H1 (cell line): ENCODE results near the gene OR1I1. TPM values are rescaled to one million over a fixed set of nuclear protein-coding genes. Genes with fewer than 3 reads are reported as not detected.
A peak's percentile ranks its signal among the peaks of the same experiment; 100 is the strongest.

Experiments
- ASH2L ChIP-seq: fragments of 200-600, 300-600 bp; sonication (generic); IDR thresholded peaks from one replicate; pipeline ENCODE4 v1.7.1; 2017; ENCODE audit warnings: low read length
- BACH1 ChIP-seq: IDR thresholded peaks from 2 replicates; pipeline ENCODE4 v1.6.1; 2012; ENCODE audit warnings: low read length, improper control_type of control experiment
- KDM5A ChIP-seq: fragments of 200-600 bp; IDR thresholded peaks from 2 replicates; pipeline ENCODE4 v1.7.1; 2012; ENCODE audit warnings: mild to moderate bottlenecking, low read length, inconsistent platforms, mixed read lengths
- NANOG ChIP-seq: IDR thresholded peaks from 2 replicates; pipeline ENCODE4 v1.6.1; 2011; ENCODE audit warnings: low read length, low read depth, mild to moderate bottlenecking, inconsistent platforms; ENCODE audit not compliant: insufficient read depth, poor library complexity, severe bottlenecking
- RFX5 ChIP-seq: IDR thresholded peaks from 2 replicates; pipeline ENCODE4 v1.6.1; 2011; ENCODE audit warnings: low read depth, low read length, improper control_type of control experiment, borderline replicate concordance
- RXRA ChIP-seq: IDR thresholded peaks from 2 replicates; pipeline ENCODE4 v1.6.1; 2011; ENCODE audit warnings: low read depth, mild to moderate bottlenecking, low read length, moderate library complexity; ENCODE audit not compliant: insufficient read depth
- SRF ChIP-seq: IDR thresholded peaks from 2 replicates; pipeline ENCODE4 v1.6.1; 2011; ENCODE audit warnings: mild to moderate bottlenecking, low read depth, low read length, moderate library complexity
- polyA plus RNA-seq, 7 experiments: library from polyadenylated mRNA; depleted of rRNA in 3 of 7; stranded (reverse) in 5 of 7; unstranded in 2 of 7; fragments of >200 nt in 5 of 7; fragments of 200-250 nt in 2 of 7; gene quantifications; 1 replicate in 5 of 7; 2 replicates in 1 of 7; 4 replicates in 1 of 7; pipeline versions ENCODE4 v1.2.1 to v1.2.3, GENCODE V29; 2011 to 2013; ENCODE audit warnings: missing spikeins in 2 of 7, mixed read lengths in 2 of 7
- total RNA-seq: library from RNA; stranded (reverse); fragmentation: NEBNext Ultra II Directional; extraction: Animal tissue kit (Norgen Biotek cat#: 25700); gene quantifications from 2 replicates; pipeline ENCODE4 v1.2.1, GENCODE V29; 2021
- TF ChIP-seq, protein P1 (sequence below): fragments of 300-600 bp; sonication (generic); IDR thresholded peaks from 2 replicates; pipeline ENCODE4 v1.7.1; 2012; ENCODE audit warnings: low read length, moderate library complexity, mild to moderate bottlenecking, inconsistent platforms; ENCODE audit not compliant: insufficient replicate concordance
- TF ChIP-seq, protein P2 (sequence below): IDR thresholded peaks from 2 replicates; pipeline ENCODE4 v1.6.1; 2012; ENCODE audit warnings: inconsistent platforms

The OR1I1 gene
- total and polyA plus RNA-seq, 2 of the 8 experiments (the other 6 are each of a cell fraction or from before 2014, with no cell fraction given) = not detected

DNA sequence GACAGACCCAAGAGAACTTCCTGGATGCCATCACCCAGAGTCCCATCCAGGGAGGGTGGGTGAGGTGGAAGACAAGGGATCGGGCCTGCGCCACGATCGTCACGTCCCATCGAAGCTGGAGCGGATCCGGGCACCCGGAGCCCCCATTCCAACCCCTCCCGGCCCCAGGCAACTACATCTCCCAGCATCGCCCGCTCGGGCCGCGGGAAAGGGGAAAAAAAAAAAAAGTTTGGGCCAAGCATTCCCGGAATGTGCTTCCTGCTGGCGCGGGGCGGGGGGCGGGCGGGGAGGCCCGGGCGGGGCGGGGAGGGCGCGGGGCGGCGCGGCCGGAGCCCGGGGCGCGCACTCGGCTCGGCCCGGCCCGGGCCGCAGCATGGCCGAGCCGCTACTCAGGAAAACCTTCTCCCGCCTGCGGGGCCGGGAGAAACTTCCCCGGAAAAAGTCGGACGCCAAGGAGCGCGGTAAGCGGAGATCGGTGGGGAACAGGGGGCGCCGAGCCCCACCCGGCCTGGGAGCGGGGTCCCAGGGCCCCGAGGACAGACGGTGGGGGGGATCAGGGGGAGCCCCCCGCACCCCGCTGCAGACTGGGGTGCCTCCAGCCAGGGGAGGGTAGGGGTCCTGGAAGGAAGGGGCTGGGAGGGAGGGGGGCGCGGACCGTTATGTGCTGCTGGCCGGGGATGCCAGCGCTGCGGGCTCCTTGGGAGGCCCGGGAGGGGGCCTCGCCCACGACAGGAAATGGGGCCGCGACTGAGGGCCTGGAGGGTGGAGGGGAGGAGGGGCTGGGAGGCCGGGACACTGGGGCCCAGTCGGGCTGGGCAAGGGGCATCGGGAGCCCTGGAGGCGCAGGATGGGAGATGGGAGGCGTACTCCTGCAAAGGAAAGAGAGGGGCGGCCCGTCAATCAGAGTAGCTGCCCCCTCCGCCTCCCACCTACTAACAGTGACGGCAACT, 25.3 kb downstream of the OR1I1 start, which contains the start of gene SYDE1 (continued):
- TF ChIP-seq, protein P1, sequence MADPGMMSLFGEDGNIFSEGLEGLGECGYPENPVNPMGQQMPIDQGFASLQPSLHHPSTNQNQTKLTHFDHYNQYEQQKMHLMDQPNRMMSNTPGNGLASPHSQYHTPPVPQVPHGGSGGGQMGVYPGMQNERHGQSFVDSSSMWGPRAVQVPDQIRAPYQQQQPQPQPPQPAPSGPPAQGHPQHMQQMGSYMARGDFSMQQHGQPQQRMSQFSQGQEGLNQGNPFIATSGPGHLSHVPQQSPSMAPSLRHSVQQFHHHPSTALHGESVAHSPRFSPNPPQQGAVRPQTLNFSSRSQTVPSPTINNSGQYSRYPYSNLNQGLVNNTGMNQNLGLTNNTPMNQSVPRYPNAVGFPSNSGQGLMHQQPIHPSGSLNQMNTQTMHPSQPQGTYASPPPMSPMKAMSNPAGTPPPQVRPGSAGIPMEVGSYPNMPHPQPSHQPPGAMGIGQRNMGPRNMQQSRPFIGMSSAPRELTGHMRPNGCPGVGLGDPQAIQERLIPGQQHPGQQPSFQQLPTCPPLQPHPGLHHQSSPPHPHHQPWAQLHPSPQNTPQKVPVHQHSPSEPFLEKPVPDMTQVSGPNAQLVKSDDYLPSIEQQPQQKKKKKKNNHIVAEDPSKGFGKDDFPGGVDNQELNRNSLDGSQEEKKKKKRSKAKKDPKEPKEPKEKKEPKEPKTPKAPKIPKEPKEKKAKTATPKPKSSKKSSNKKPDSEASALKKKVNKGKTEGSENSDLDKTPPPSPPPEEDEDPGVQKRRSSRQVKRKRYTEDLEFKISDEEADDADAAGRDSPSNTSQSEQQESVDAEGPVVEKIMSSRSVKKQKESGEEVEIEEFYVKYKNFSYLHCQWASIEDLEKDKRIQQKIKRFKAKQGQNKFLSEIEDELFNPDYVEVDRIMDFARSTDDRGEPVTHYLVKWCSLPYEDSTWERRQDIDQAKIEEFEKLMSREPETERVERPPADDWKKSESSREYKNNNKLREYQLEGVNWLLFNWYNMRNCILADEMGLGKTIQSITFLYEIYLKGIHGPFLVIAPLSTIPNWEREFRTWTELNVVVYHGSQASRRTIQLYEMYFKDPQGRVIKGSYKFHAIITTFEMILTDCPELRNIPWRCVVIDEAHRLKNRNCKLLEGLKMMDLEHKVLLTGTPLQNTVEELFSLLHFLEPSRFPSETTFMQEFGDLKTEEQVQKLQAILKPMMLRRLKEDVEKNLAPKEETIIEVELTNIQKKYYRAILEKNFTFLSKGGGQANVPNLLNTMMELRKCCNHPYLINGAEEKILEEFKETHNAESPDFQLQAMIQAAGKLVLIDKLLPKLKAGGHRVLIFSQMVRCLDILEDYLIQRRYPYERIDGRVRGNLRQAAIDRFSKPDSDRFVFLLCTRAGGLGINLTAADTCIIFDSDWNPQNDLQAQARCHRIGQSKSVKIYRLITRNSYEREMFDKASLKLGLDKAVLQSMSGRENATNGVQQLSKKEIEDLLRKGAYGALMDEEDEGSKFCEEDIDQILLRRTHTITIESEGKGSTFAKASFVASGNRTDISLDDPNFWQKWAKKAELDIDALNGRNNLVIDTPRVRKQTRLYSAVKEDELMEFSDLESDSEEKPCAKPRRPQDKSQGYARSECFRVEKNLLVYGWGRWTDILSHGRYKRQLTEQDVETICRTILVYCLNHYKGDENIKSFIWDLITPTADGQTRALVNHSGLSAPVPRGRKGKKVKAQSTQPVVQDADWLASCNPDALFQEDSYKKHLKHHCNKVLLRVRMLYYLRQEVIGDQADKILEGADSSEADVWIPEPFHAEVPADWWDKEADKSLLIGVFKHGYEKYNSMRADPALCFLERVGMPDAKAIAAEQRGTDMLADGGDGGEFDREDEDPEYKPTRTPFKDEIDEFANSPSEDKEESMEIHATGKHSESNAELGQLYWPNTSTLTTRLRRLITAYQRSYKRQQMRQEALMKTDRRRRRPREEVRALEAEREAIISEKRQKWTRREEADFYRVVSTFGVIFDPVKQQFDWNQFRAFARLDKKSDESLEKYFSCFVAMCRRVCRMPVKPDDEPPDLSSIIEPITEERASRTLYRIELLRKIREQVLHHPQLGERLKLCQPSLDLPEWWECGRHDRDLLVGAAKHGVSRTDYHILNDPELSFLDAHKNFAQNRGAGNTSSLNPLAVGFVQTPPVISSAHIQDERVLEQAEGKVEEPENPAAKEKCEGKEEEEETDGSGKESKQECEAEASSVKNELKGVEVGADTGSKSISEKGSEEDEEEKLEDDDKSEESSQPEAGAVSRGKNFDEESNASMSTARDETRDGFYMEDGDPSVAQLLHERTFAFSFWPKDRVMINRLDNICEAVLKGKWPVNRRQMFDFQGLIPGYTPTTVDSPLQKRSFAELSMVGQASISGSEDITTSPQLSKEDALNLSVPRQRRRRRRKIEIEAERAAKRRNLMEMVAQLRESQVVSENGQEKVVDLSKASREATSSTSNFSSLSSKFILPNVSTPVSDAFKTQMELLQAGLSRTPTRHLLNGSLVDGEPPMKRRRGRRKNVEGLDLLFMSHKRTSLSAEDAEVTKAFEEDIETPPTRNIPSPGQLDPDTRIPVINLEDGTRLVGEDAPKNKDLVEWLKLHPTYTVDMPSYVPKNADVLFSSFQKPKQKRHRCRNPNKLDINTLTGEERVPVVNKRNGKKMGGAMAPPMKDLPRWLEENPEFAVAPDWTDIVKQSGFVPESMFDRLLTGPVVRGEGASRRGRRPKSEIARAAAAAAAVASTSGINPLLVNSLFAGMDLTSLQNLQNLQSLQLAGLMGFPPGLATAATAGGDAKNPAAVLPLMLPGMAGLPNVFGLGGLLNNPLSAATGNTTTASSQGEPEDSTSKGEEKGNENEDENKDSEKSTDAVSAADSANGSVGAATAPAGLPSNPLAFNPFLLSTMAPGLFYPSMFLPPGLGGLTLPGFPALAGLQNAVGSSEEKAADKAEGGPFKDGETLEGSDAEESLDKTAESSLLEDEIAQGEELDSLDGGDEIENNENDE = no peak
- TF ChIP-seq SRF (no peak), RFX5 (no peak), ASH2L (peak; percentile 11), NANOG (no peak), BACH1 (no peak), KDM5A (no peak), RXRA (no peak)
- TF ChIP-seq, protein P2, sequence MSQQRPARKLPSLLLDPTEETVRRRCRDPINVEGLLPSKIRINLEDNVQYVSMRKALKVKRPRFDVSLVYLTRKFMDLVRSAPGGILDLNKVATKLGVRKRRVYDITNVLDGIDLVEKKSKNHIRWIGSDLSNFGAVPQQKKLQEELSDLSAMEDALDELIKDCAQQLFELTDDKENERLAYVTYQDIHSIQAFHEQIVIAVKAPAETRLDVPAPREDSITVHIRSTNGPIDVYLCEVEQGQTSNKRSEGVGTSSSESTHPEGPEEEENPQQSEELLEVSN = no peak
